IMR-90 (cell line): Measurements from ENCODE around the gene FAM124A. TPM values are rescaled to one million over a fixed set of nuclear protein-coding genes. Genes with fewer than 3 reads are reported as not detected.
A peak's percentile ranks its signal among the peaks of the same experiment; 100 is the strongest.

ENCODE experiments used
- ATAC-seq: fragments of 200-7000 bp; cut with Tn5 transposase; 2 replicates; pipeline ENCODE4 v1.9.1; 2020; ENCODE audit warnings: low read depth, mild to moderate bottlenecking, moderate library complexity
- BruUV-seq: library from RNA; stranded (reverse); fragments of 400-500 nt; replicated peaks from 2 replicates; lab custom pipeline; 2021; lab: Mats Ljungman, UMichigan
- CTCF ChIA-PET: fragments of 300-600 bp; formaldehyde crosslinking; extraction: SDS; loops from one replicate; lab custom pipeline; 2021; ENCODE audit warnings: antibody characterized with exemption; lab: Yijun Ruan, JAX
- POLR2A ChIA-PET: fragments of 300-600 bp; sonication (Branson Sonifier 250); formaldehyde crosslinking; loops from one replicate; lab custom pipeline; 2022; ENCODE audit warnings: antibody characterized with exemption; ENCODE audit not compliant: unreplicated experiment; lab: Charles Lee
- DNase-seq: peaks from one replicate; pipeline ENCODE4 v3.0.0; 2013
- H2AFZ ChIP-seq: replicated peaks from 2 replicates; pipeline ENCODE3; 2013; ENCODE audit warnings: low read length, mild to moderate bottlenecking; ENCODE audit not compliant: poor library complexity
- H2AK5ac ChIP-seq: 2 replicates; pipeline ENCODE4 v1.6.1; 2013; ENCODE audit warnings: low read depth, low read length, inconsistent platforms
- H2AK9ac ChIP-seq: replicated peaks from 2 replicates; pipeline ENCODE3; 2013; ENCODE audit warnings: mild to moderate bottlenecking, low read depth, low read length, moderate library complexity; ENCODE audit not compliant: poor library complexity
- H2BK120ac ChIP-seq: 2 replicates; pipeline ENCODE4 v1.6.1; 2013; ENCODE audit warnings: low read depth, low read length, inconsistent platforms
- H2BK15ac ChIP-seq: 3 replicates; pipeline ENCODE4 v1.6.1; 2013; ENCODE audit warnings: low read depth, low read length, inconsistent platforms
- H2BK20ac ChIP-seq: 2 replicates; pipeline ENCODE4 v1.6.1; 2013; ENCODE audit warnings: low read depth, mild to moderate bottlenecking, inconsistent platforms, low read length, moderate library complexity
- H2BK5ac ChIP-seq: 2 replicates; pipeline ENCODE4 v1.6.1; 2013; ENCODE audit warnings: mild to moderate bottlenecking, low read depth, low read length, inconsistent platforms; ENCODE audit not compliant: poor library complexity, severe bottlenecking
- H3K14ac ChIP-seq: replicated peaks from 2 replicates; pipeline ENCODE4 v1.6.1; 2013; ENCODE audit warnings: low read depth, low read length, inconsistent platforms
- H3K18ac ChIP-seq: 2 replicates; pipeline ENCODE4 v1.6.1; 2013; ENCODE audit warnings: low read depth, low read length, control low read depth
- H3K23ac ChIP-seq: 2 replicates; pipeline ENCODE4 v1.6.1; 2013; ENCODE audit warnings: low read depth, low read length, inconsistent platforms
- H3K27ac ChIP-seq: 2 replicates; pipeline ENCODE4 v1.5.1; 2013; ENCODE audit warnings: mild to moderate bottlenecking, control low read depth, low read length; ENCODE audit not compliant: insufficient read depth
- H3K27me3 ChIP-seq: 2 replicates; pipeline ENCODE4 v1.6.1; 2013; ENCODE audit warnings: low read length; ENCODE audit not compliant: control insufficient read depth, insufficient read depth
- H3K36me3 ChIP-seq: 2 replicates; pipeline ENCODE4 v1.6.1; 2013; ENCODE audit warnings: low read length, mixed read lengths; ENCODE audit not compliant: control insufficient read depth, insufficient read depth
- H3K4ac ChIP-seq: 2 replicates; pipeline ENCODE4 v1.6.1; 2013; ENCODE audit warnings: low read depth, low read length, inconsistent platforms
- H3K4me1 ChIP-seq: 2 replicates; pipeline ENCODE4 v1.6.1; 2013; ENCODE audit warnings: low read length, mixed read lengths; ENCODE audit not compliant: control insufficient read depth, insufficient read depth
- H3K4me2 ChIP-seq: 2 replicates; pipeline ENCODE4 v1.6.1; 2013; ENCODE audit warnings: low read depth, mild to moderate bottlenecking, control low read depth, low read length, moderate library complexity
- H3K4me3 ChIP-seq: 2 replicates; pipeline ENCODE4 v1.5.1; 2013; ENCODE audit warnings: low read depth, mild to moderate bottlenecking, control low read depth, low read length, moderate library complexity; ENCODE audit not compliant: insufficient read depth
- H3K56ac ChIP-seq: 2 replicates; pipeline ENCODE4 v1.6.1; 2013; ENCODE audit warnings: low read length, inconsistent platforms; ENCODE audit not compliant: insufficient read depth; ENCODE audit errors: extremely low read depth
- H3K79me1 ChIP-seq, 2 experiments: 2 replicates each; pipeline ENCODE4 v1.6.1; 2013; ENCODE audit warnings: low read length in 2 of 2, inconsistent platforms in 1 of 2, low read depth in 1 of 2
- H3K9ac ChIP-seq: 2 replicates; pipeline ENCODE4 v1.6.1; 2013; ENCODE audit warnings: low read depth, low read length, control low read depth
- H3K9me1 ChIP-seq: 2 replicates; pipeline ENCODE4 v1.6.1; 2013; ENCODE audit warnings: low read length, inconsistent platforms; ENCODE audit not compliant: insufficient read depth
- H3K9me3 ChIP-seq: 2 replicates; pipeline ENCODE4 v1.6.1; 2013; ENCODE audit warnings: low read length; ENCODE audit not compliant: control insufficient read depth, insufficient read depth
- H4K20me1 ChIP-seq: 2 replicates; pipeline ENCODE4 v1.6.1; 2013; ENCODE audit warnings: low read length, inconsistent platforms; ENCODE audit not compliant: insufficient read depth
- H4K5ac ChIP-seq: 2 replicates; pipeline ENCODE4 v1.6.1; 2013; ENCODE audit warnings: mild to moderate bottlenecking, low read depth, low read length, control low read depth
- H4K8ac ChIP-seq, 2 experiments: 2 replicates each; pipeline ENCODE4 v1.6.1; 2013; ENCODE audit warnings: low read depth in 2 of 2, low read length in 2 of 2, control low read depth in 1 of 2, inconsistent platforms in 1 of 2
- H4K91ac ChIP-seq: 2 replicates; pipeline ENCODE4 v1.6.1; 2013; ENCODE audit warnings: low read depth, low read length, inconsistent platforms; ENCODE audit not compliant: insufficient read depth
- BHLHE40 ChIP-seq: fragments of 150-350 bp; IDR thresholded peaks from 2 replicates; pipeline ENCODE4 v1.6.1; 2016; ENCODE audit warnings: mild to moderate bottlenecking, low read depth, low read length
- CEBPB ChIP-seq: IDR thresholded peaks from 2 replicates; pipeline ENCODE4 v1.6.1; 2012; ENCODE audit warnings: low read depth, low read length, improper control_type of control experiment
- CHD1 ChIP-seq: IDR thresholded peaks from 2 replicates; pipeline ENCODE4 v1.6.1; 2012; ENCODE audit warnings: low read depth, low read length, improper control_type of control experiment
- FOS ChIP-seq: fragments of 150-350 bp; IDR thresholded peaks from 2 replicates; pipeline ENCODE4 v1.6.1; 2016; ENCODE audit warnings: low read depth, low read length
- MAFK ChIP-seq: IDR thresholded peaks from 2 replicates; pipeline ENCODE4 v1.6.1; 2012; ENCODE audit warnings: low read depth, low read length, improper control_type of control experiment
- MAZ ChIP-seq: IDR thresholded peaks from 2 replicates; pipeline ENCODE4 v1.6.1; 2012; ENCODE audit warnings: low read depth, mild to moderate bottlenecking, low read length, improper control_type of control experiment, moderate library complexity, borderline replicate concordance
- MXI1 ChIP-seq: IDR thresholded peaks from 2 replicates; pipeline ENCODE4 v1.6.1; 2012; ENCODE audit warnings: low read depth, mild to moderate bottlenecking, low read length, moderate library complexity, borderline replicate concordance
- NFE2L2 ChIP-seq: fragments of 150-350 bp; IDR thresholded peaks from 2 replicates; pipeline ENCODE4 v1.6.1; 2016; ENCODE audit warnings: low read depth, mild to moderate bottlenecking, low read length
- POLR2A ChIP-seq: IDR thresholded peaks from 2 replicates; pipeline ENCODE4 v1.6.1; 2012; ENCODE audit warnings: mild to moderate bottlenecking, low read depth, low read length
- RCOR1 ChIP-seq: IDR thresholded peaks from 2 replicates; pipeline ENCODE4 v1.6.1; 2012; ENCODE audit warnings: mild to moderate bottlenecking, low read length, improper control_type of control experiment; ENCODE audit not compliant: insufficient replicate concordance
- RFX5 ChIP-seq: IDR thresholded peaks from 2 replicates; pipeline ENCODE4 v1.8.0; 2012; ENCODE audit warnings: low read depth, mild to moderate bottlenecking, low read length, moderate library complexity
- SMC3 ChIP-seq: fragments of 150-350 bp; IDR thresholded peaks from 2 replicates; pipeline ENCODE4 v1.6.1; 2016; ENCODE audit warnings: low read depth, mild to moderate bottlenecking, antibody characterized with exemption, low read length, moderate library complexity
- WGBS, 2 experiments: methylation state at CpG; one replicate each; pipeline versions ENCODE4 v1.1.5 to v1.1.7; 2013; ENCODE audit warnings: missing lambda C conversion rate in 2 of 2; ENCODE audit not compliant: insufficient read length in 1 of 2; ENCODE audit errors: extremely low coverage in 2 of 2; 5-methylcytosine and 5-hydroxymethylcytosine counted together
- dilution Hi-C: fragments of 300-500 bp; cut with HindIII; formaldehyde crosslinking; loops from one replicate; pipeline ENCODE4 v1.14.3; 2018; ENCODE audit warnings: low sequenced_read_pairs; ENCODE audit not compliant: unreplicated experiment
- in situ Hi-C: fragments of 300-500 bp; cut with MboI; formaldehyde crosslinking; loops from 3 replicates; pipeline ENCODE4 v1.14.3; 2019; ENCODE audit warnings: low sequenced_read_pairs, inconsistent platforms, mixed read lengths
- intact Hi-C: fragments of 100-400 bp; cut with micrococcal nuclease; formaldehyde crosslinking; loops from 2 replicates; pipeline ENCODE4 v1.10.0; 2022
- polyA plus RNA-seq, 3 experiments: library from polyadenylated mRNA; depleted of rRNA; stranded (reverse); fragments of >200 nt; gene quantifications; 2 replicates each; pipeline ENCODE4 v1.2.3, GENCODE V29; 2012; ENCODE audit warnings: low replicate concordance in 1 of 3
- total RNA-seq: library from RNA; depleted of rRNA; stranded (reverse); fragments of >200 nt; gene quantifications from 2 replicates; pipeline ENCODE4 v1.2.3, GENCODE V29; 2012
- TF ChIP-seq, protein P1 (sequence below): conservative IDR thresholded peaks from 2 replicates; pipeline ENCODE4 v1.5.1; 2012; ENCODE audit warnings: mild to moderate bottlenecking, low read depth, low read length, improper control_type of control experiment
- TF ChIP-seq, protein P2 (sequence below): fragments of 150-350 bp; IDR thresholded peaks from 2 replicates; pipeline ENCODE4 v1.6.1; 2017; ENCODE audit warnings: mild to moderate bottlenecking, antibody characterized with exemption, low read length, low read depth
- TF ChIP-seq, protein P3 (sequence below): fragments of 150-350 bp; IDR thresholded peaks from 2 replicates; pipeline ENCODE4 v1.6.1; 2016; ENCODE audit warnings: low read depth, mild to moderate bottlenecking, low read length, moderate library complexity, borderline replicate concordance

The FAM124A gene
- total and polyA plus RNA-seq, 2 of the 4 experiments (the other 2 are of a cell fraction) = 0.03 TPM; not detected in 1

DNA sequence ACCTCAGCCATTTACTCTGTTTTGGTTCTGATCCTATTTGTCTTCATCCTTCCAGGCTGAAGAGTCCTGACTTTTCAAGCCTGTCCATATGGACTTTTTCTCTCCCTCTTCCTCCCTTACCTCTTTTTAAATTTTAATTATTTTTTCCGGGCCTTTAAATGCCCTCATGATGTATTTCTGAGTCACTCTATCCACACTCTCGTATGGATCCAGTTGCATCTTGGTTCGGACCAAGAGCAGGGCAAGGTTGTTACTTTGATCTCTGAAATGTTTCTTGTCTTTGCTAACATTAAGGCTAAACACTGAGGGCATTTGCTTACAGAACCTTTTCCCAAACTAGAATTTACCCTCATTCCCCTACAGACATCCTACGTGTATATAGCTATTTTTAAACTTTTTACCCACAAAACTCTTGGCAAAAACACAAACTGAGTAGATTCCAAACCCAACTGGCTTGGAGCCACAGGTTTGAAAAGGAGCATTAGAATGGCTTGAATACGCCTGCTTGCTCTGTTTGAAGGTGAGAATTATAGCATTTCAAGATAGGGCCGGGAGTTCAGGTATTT, 69.9 kb downstream of the FAM124A start:
- no peaks in the 10 kb centered on the region for H4K20me1 ChIP-seq
- no peak overlapping the region for H2BK15ac ChIP-seq
- no peak overlapping the region for H4K8ac ChIP-seq
- no peak overlapping the region for H3K9ac ChIP-seq
- peak overlapping the region; percentile 42; the same call in 1 of the 2 replicates for H3K14ac ChIP-seq
- no TSS peak for BruUV-seq
- peaks cover 5% of the 10 kb centered on the region; the same call in 1 of the 2 replicates for H3K9me1 ChIP-seq
- H3K4me3 ChIP-seq = no peak overlapping the region
- no peaks in the 10 kb centered on the region for H3K9me3 ChIP-seq
- no peak overlapping the region for H2AFZ ChIP-seq
- TF ChIP-seq MXI1 (no peak), FOS (no peak), CHD1 (no peak), POLR2A (no peak), RFX5 (no peak), MAZ (no peak), NFE2L2 (no peak), SMC3 (no peak), BHLHE40 (no peak), MAFK (no peak), RCOR1 (no peak), CEBPB (no peak)
- TF ChIP-seq, protein P1, sequence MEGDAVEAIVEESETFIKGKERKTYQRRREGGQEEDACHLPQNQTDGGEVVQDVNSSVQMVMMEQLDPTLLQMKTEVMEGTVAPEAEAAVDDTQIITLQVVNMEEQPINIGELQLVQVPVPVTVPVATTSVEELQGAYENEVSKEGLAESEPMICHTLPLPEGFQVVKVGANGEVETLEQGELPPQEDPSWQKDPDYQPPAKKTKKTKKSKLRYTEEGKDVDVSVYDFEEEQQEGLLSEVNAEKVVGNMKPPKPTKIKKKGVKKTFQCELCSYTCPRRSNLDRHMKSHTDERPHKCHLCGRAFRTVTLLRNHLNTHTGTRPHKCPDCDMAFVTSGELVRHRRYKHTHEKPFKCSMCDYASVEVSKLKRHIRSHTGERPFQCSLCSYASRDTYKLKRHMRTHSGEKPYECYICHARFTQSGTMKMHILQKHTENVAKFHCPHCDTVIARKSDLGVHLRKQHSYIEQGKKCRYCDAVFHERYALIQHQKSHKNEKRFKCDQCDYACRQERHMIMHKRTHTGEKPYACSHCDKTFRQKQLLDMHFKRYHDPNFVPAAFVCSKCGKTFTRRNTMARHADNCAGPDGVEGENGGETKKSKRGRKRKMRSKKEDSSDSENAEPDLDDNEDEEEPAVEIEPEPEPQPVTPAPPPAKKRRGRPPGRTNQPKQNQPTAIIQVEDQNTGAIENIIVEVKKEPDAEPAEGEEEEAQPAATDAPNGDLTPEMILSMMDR = no peak
- TF ChIP-seq, protein P2, sequence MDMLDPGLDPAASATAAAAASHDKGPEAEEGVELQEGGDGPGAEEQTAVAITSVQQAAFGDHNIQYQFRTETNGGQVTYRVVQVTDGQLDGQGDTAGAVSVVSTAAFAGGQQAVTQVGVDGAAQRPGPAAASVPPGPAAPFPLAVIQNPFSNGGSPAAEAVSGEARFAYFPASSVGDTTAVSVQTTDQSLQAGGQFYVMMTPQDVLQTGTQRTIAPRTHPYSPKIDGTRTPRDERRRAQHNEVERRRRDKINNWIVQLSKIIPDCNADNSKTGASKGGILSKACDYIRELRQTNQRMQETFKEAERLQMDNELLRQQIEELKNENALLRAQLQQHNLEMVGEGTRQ = no peak
- TF ChIP-seq, protein P3, sequence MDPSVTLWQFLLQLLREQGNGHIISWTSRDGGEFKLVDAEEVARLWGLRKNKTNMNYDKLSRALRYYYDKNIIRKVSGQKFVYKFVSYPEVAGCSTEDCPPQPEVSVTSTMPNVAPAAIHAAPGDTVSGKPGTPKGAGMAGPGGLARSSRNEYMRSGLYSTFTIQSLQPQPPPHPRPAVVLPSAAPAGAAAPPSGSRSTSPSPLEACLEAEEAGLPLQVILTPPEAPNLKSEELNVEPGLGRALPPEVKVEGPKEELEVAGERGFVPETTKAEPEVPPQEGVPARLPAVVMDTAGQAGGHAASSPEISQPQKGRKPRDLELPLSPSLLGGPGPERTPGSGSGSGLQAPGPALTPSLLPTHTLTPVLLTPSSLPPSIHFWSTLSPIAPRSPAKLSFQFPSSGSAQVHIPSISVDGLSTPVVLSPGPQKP = no peak
- H3K56ac ChIP-seq = no peak overlapping the region
- no peak overlapping the region for H4K91ac ChIP-seq
- H2BK5ac ChIP-seq = no peak overlapping the region
- no peaks in the 10 kb centered on the region for H3K36me3 ChIP-seq
- no peak overlapping the region for H3K4me2 ChIP-seq
- H3K4ac ChIP-seq = no peak overlapping the region
- peaks cover 1% of the 10 kb centered on the region for H3K4me1 ChIP-seq
- intact Hi-C loops = no loop called here
- in situ Hi-C loops = no loop called here
- no peak overlapping the region for H2BK120ac ChIP-seq
- DNase-seq (peak; percentile 62), ATAC-seq (peak; percentile 60)
- POLR2A ChIA-PET = no interaction called here
- WGBS, 2 experiments = no CpG with 5 or more reads among the region's 6 CpGs
- no peak overlapping the region for H3K23ac ChIP-seq
- no peak overlapping the region for H3K27ac ChIP-seq
- no peak overlapping the region for H3K18ac ChIP-seq
- H2AK9ac ChIP-seq = no peak overlapping the region
- no peaks in the 10 kb centered on the region for H3K79me1 ChIP-seq
- no peak overlapping the region for H2BK20ac ChIP-seq
- no peak overlapping the region for H4K5ac ChIP-seq
- H2AK5ac ChIP-seq = no peak overlapping the region
- CTCF ChIA-PET = interaction anchor here (1.4 kb wide), 1 partner anchor 167 kb away, joined by 3 read pairs; no protein-coding TSS in a partner anchor
- dilution Hi-C loops = no loop called here
- peaks cover 21% of the 10 kb centered on the region for H3K27me3 ChIP-seq
